A549 treated with Hydrocortisone at 1 μM for 4 hours (cell line): Measurements from ENCODE around the gene GPX7. TPM values are rescaled to one million over a fixed set of nuclear protein-coding genes. Genes with fewer than 3 reads are reported as not detected.

Source experiments
- total RNA-seq: library from RNA; stranded (reverse); fragments of 200-300 nt; extraction: Qiagen RNA extraction; gene quantifications from 5 replicates; pipeline ENCODE4 v1.2.3, GENCODE V29; 2022

GPX7 gene
- total RNA-seq, result not detected in 5 replicates

GRCh38 chr1:52601991-52602855 lies at the start of gene GPX7:
TSS of gene GPX7 (plus strand) at chr1:52602371. CDS start at chr1:52602410, 39 bp downstream.

GRCh38 chr1:52552505-52553361 lies 49.4 kb upstream of the GPX7 start, which contains the start of gene TUT4:
TSS of gene TUT4 (minus strand) at chr1:52553092. CDS start at chr1:52526280, 26,812 bp downstream.

DNA sequence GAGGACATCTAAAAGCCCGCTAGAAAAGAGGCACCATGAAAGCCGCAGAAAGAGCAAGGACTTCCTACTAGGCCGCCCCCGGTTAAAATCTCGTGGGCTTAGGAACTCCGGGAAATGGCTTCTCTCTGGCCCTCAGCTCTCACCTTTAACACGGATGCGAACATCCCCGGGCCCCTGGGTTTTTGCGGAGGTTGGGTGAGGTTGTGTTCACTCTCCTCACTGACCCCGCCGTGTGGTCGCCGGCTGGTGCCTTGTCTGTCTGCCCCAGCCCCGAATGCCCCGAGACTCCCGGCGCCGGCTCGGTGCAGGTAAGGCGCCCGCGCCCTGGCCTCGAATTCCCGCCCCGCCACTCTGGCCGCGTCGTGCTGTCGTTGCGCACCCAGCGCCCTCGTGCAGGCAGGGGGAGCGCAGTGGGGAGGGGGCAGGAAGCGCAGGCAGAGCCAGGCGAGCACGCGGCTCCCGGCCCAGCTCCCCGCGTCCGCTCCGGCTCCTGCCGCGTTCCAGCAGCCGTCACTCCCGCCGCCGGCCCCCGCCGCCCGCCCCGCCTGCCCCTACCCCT lies 30.6 kb downstream of the GPX7 start, which contains the start of gene SHISAL2A:
Gene SHISAL2A (plus strand): TSS at position 437 of the 559 bp plus-strand sequence. CDS start 326 bp downstream, outside the sequence.

Other genes with a start within 250 kb of the GPX7 start
- 18.5 to 23.6 TPM (median 20.1 TPM) in 5 replicates for gene CC2D1B, start 236.2 kb upstream of the GPX7 start, total RNA-seq
- 19.8 to 24.7 TPM (median 21.5 TPM) in 5 replicates for gene ORC1, start 197.9 kb upstream of the GPX7 start, total RNA-seq
- gene PRPF38A, start 197.8 kb upstream of the GPX7 start, total RNA-seq, result 19.5 to 23.3 TPM (median 21.8 TPM) in 5 replicates
- 29.5 to 41.3 TPM (median 31.6 TPM) in 5 replicates for gene TUT4, start 49.3 kb upstream of the GPX7 start, total RNA-seq
- 0.33 to 0.86 TPM (median 0.47 TPM) in 5 replicates for gene SHISAL2A, start 30.8 kb downstream of the GPX7 start, total RNA-seq
- gene COA7, start 96.0 kb downstream of the GPX7 start, total RNA-seq, result 23.7 to 27.6 TPM (median 26.0 TPM) in 5 replicates
- 4.0 to 7.3 TPM (median 6.1 TPM) in 5 replicates for gene ZYG11B, start 124.1 kb downstream of the GPX7 start, total RNA-seq
- gene ZYG11A, start 240.4 kb downstream of the GPX7 start, total RNA-seq, result 2.2 to 2.8 TPM (median 2.7 TPM) in 5 replicates